Measurements from ENCODE around the gene FAM13A.

DNA sequence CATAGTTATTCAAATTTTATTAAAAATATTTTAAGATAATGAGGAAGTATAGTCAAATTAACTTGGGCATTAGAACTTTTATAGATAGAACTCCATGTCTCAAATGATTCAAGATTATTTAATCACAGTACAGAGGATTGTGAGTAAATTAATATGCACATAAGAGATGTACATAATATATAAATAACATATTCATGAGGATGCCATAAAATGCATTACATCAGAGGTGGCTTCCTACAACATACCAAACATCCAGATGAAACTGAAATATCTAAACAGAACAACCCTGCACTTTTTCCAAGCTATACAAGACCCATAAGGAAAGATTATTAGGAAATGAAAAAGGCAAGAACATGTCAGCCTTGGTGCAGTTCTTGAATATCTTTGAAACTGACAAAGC is 268.1 kb downstream of the FAM13A start:
- TF ChIP-seq EZH2 (IDR thresholded peaks at IDR 0.05; ENCODE audit: insufficient read depth, poor library complexity, severe bottlenecking): no peak
- no peak for TF ChIP-seq EZH2phosphoT487 (IDR thresholded peaks at IDR 0.05; ENCODE audit: insufficient read depth, low read depth)
